ENCODE measurements around the gene HEXA.

GRCh38 chr15:72313448-72313840 lies 62.4 kb downstream of the HEXA start:
- TF ChIP-seq EZH2 (IDR thresholded peaks at IDR 0.05; ENCODE audit: low read length, missing control alignments) (no peak), CTCF (conservative IDR thresholded peaks at IDR 0.05 in 1 of 2, IDR thresholded peaks at IDR 0.05 in 1 of 2; ENCODE audit: low read depth in 1 of 2, low read length in 2 of 2) (no peak)
